ENCODE data around the gene SLC2A8. TPM values are rescaled to one million over a fixed set of nuclear protein-coding genes. Genes with fewer than 3 reads are reported as not detected.
A peak's percentile ranks its signal among the peaks of the same experiment; 100 is the strongest.

The SLC2A8 gene
- 75.7 TPM for total RNA-seq

DNA sequence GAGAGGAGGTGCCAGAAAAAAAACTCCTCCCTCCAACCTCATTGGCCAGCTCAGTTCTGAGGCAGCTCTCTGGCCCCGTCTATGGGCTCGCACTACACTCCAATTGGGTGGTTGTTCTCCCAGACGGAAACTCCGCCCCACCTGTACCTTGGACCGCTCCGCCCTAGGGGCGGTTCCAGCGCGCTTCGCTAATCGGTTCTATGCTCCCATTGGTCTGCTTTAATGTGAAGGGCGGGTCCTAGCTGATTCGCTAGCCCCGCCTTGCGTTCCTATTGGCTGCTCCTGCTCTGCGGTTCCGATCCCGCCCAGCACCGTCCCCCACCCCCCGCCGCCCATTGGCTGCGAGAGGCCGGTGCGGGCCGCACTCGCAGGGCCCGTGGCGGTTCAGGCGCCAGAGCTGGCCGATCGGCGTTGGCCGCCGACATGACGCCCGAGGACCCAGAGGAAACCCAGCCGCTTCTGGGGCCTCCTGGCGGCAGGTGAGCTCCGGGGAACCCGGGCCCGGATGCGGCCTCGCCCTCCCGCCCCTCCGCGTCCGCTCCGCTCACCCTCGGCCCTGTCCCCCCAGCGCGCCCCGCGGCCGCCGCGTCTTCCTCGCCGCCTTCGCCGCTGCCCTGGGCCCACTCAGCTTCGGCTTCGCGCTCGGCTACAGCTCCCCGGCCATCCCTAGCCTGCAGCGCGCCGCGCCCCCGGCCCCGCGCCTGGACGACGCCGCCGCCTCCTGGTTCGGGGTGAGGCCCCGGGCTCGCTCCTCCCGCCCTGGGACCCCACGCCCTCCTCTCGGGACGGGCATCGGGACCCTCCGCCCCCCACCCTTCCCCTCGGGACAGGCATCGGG lies at the start of gene SLC2A8:
Gene SLC2A8, plus strand, starts transcription at position 362 of the 838 bp plus-strand sequence. Its CDS starts 62 bp downstream, at position 424.
- peak; percentile 97 to 99 for DNase-seq (ENCODE audit: low spot score in 2 of 2)
- intact Hi-C loops (cut with DNase I) = loop anchor here (1.0 to 2.0 kb wide), 6 partner anchors 27 to 183 kb away; partner anchors contain the start of genes LRSAM1, RPL12 and ZNF79
- peak within 1 kb of the TSS; percentile 75 to 95 for H3K4me3 ChIP-seq
- peaks cover 0 to 14% of the 10 kb centered on the region in 2 donors for H3K4me1 ChIP-seq
- TF ChIP-seq, protein P1, sequence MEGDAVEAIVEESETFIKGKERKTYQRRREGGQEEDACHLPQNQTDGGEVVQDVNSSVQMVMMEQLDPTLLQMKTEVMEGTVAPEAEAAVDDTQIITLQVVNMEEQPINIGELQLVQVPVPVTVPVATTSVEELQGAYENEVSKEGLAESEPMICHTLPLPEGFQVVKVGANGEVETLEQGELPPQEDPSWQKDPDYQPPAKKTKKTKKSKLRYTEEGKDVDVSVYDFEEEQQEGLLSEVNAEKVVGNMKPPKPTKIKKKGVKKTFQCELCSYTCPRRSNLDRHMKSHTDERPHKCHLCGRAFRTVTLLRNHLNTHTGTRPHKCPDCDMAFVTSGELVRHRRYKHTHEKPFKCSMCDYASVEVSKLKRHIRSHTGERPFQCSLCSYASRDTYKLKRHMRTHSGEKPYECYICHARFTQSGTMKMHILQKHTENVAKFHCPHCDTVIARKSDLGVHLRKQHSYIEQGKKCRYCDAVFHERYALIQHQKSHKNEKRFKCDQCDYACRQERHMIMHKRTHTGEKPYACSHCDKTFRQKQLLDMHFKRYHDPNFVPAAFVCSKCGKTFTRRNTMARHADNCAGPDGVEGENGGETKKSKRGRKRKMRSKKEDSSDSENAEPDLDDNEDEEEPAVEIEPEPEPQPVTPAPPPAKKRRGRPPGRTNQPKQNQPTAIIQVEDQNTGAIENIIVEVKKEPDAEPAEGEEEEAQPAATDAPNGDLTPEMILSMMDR (IDR thresholded peaks at IDR 0.05) = peak in 2 of 3 experiments; percentile 10 to 38
- peak within 1 kb of the TSS; percentile 84 to 94 for H3K27ac ChIP-seq
- H3K9me3 ChIP-seq = no peaks in the 10 kb centered on the region
- no peaks in the 10 kb centered on the region for H3K27me3 ChIP-seq
- peaks cover 9 to 11% of the 10 kb centered on the region in 2 donors for H3K36me3 ChIP-seq

DNA sequence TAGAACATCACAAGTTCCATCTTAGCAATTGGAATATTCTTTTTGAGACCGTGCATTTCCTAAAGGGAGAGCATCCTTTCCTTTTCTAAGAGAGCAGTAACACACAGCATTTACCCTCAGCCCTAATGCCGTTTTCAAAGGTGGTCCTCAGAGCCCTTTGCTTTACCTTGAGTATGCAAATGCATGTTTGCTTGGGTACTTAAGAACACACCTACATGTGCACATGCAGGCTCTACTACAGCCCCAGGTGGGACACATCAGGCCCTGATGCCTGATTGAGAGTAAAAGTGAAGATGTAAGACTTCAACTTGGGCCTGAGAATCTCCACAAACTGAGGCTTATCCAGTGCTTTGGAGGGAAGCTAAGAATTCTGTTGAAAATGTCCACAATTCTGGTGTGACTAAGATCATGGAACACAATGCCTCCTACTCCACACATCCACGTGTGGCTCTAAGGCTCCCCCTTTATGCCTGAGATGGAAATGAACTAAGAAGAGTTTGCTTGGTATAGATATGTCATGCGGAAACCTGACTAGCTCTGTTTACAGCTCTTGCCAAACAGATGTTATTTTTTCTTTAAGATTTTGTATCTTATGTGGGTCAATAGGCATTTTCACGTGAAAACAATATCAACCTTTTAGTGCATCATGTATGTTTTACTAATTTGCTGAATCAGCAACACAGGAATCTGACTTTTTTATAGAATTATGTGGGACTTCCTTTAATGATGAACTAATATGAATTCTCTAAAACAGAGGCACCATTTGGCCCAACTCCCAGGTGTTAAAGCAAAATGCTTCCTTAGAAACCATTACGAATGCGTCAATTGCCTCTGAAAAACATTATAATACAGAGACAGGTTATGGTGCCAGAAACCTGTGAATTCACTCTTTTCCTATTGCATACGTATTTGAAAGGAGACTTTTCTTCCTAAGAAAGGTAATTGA lies 48.9 kb upstream of the SLC2A8 start:
- no peak for DNase-seq (ENCODE audit: low spot score in 2 of 2)
- Histone ChIP-seq H3K27ac (no peak overlapping the region), H3K4me3 (no peak overlapping the region), H3K4me1 (no peaks in the 10 kb centered on the region), H3K9me3 (no peaks in the 10 kb centered on the region), H3K36me3 (peaks cover 6 to 18% of the 10 kb centered on the region in 2 donors), H3K27me3 (no peaks in the 10 kb centered on the region)
- TF ChIP-seq, protein P1 (IDR thresholded peaks at IDR 0.05) = peak; percentile 23 to 58 (median 54)
- intact Hi-C loops (cut with DNase I) = loop anchor here (1.0 to 2.0 kb wide), 2 partner anchors 23 to 134 kb away; no protein-coding TSS in a partner anchor

DNA sequence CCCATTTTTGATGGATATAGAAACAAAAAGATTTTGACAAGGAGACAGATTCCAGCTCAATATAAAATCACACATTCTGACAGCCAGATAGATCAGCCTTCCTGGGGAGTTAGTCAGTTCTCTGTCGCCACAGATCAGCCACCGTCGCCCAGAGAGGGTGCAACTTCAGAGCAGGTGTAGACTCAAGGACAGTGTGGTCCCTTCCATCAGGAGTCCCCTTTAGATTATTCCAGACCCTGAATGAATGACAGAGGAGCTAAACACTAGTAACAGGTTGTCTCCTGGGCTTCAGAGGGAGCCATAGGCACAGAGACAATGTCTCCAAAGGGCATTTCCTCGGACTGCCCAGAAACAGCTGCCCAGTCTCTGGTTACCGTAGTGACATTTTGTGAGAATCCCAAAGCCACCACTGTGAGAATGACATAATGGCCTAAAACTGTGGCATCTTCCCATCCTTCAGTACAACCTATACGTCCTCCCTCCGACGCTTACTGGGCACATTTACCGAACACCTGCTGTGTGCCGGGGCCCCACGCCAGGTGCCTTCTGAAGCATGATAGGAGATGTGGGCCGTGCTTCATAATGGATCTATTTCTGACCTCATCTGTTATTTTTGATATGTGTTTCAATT lies 47.4 kb upstream of the SLC2A8 start:
- no peak overlapping the region for H3K27ac ChIP-seq
- no peaks in the 10 kb centered on the region for H3K9me3 ChIP-seq
- intact Hi-C loops (cut with DNase I) = no loop called here
- no peak for DNase-seq (ENCODE audit: low spot score in 2 of 2)
- no peaks in the 10 kb centered on the region for H3K27me3 ChIP-seq
- H3K4me1 ChIP-seq = no peaks in the 10 kb centered on the region
- TF ChIP-seq, protein P1 (IDR thresholded peaks at IDR 0.05) = no peak
- peaks cover 4 to 7% of the 10 kb centered on the region in 2 donors for H3K36me3 ChIP-seq
- no peak overlapping the region for H3K4me3 ChIP-seq

- TF ChIP-seq, protein P1 (IDR thresholded peaks at IDR 0.05) = no peak
- intact Hi-C loops (cut with DNase I) = no loop called here
- Histone ChIP-seq H3K27ac (no peak overlapping the region), H3K36me3 (peaks cover 19% of the 10 kb centered on the region in 2 donors), H3K9me3 (no peaks in the 10 kb centered on the region), H3K4me3 (no peak overlapping the region), H3K27me3 (no peaks in the 10 kb centered on the region), H3K4me1 (no peaks in the 10 kb centered on the region)
- DNase-seq (ENCODE audit: low spot score in 2 of 2) = no peak
Measured at GRCh38 chr9:127351182-127352166, 45.5 kb upstream of the SLC2A8 start.

Data from ascending aorta (tissue), 2 donors.